Fibroblast of the conjunctiva (primary cell): Measurements from ENCODE around the gene SRSF3.
"Not testable (repeated sequence)": the region's sequence is repeated elsewhere in the genome, so short reads cannot be mapped to it uniquely, and the experiment has no call there.

Source experiments
- DNase-seq: peaks from one replicate; pipeline ENCODE4 v3.0.0-alpha.2; 2010; ENCODE audit warnings: low read depth

SRSF3 gene

GRCh38 chr6:36576578-36576977 is 17.6 kb upstream of the SRSF3 start:
- no peak for DNase-seq

- DNase-seq, result no peak
Observed at GRCh38 chr6:36577301-36577700, 16.9 kb upstream of the SRSF3 start.

DNA sequence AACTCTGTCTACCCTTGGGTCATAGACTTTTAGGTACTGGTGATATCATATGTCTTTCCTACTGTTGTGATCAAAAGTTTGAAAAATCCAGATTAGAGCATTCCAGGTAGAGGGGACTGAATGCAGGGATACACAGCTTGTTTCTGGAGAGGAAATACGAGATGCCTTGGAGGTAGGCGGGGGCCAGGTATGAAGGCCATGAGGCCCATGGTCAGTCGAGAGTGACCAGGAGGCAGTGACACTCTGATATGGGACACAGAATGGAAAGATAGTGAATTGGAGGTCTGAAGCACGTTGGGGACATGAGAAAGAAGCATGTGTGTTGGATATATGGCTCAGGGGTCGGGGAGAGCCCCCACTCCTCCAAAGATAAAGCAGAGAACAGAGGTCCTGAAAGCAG is 16.1 kb upstream of the SRSF3 start:
- no peak for DNase-seq

- no peak for DNase-seq
Observed at GRCh38 chr6:36578431-36578830, 15.7 kb upstream of the SRSF3 start.

- DNase-seq, result no peak
Observed at GRCh38 chr6:36580184-36580526, 14.0 kb upstream of the SRSF3 start.

DNA sequence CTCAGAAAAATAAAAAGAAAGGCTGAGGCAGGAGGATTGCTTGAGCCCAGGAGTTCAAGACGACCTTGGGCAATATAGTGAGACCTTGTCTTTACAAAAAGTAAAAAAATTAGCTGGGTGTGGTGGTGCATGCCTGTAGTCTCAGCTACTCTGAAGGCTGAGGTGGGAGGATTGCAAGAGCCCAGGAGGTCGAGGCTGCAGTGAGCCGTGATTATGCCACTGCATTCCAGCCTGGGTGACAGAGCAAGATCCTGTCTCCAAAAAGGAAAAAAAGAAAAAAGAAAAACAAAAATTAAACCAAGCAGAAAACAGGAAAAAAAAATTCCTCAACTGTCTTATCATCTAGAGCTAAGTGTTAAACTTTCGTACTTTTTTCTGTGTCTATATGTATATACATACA is 12.4 kb upstream of the SRSF3 start:
- no peak for DNase-seq

GRCh38 chr6:36586606-36587005 is 7.6 kb upstream of the SRSF3 start:
- DNase-seq, result no peak

- DNase-seq, result not testable (repeated sequence)
Observed at GRCh38 chr6:36589025-36589400, 5.1 kb upstream of the SRSF3 start.

DNA sequence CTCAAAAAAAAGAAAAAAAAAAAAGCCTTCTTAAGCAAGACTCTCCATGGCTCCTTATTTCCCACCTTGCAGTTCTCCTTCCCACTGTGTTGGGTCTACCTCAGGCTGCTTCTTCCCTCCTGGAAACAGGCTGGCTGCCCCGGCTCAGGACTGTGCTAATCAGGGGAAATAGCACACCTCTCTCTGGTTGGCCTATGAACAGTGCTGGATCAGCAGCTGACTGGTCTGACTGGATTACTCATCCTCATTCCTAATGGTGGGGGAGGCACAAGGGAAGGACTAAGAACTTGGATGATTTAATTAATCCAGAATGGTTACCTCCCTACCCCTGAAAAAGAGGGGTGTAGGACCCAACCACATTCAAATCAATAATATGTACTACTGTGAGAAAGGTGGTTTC is 3.9 kb upstream of the SRSF3 start:
- DNase-seq, result no peak

DNA sequence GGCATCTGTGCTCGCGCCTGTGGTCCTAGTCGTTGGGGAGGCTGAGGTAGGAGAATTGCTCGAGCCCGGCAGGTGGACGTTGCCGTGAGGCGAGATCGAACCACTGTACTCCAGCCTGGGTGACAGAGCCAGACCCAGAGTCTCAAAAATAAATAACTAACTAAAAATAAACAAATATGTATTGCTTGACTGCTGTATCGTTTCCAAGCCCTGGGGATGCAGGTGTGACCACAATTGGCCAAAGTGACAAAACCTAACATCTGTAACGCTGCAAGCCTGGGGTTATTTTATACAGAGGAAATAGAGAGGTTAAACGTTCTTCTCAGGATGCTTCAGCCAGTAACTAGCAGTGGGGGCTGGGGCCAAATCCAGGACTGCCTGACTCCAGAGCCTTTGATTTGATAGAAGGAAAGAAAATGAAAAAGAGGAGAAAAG is 1.9 kb upstream of the SRSF3 start:
- DNase-seq, result no peak

DNA sequence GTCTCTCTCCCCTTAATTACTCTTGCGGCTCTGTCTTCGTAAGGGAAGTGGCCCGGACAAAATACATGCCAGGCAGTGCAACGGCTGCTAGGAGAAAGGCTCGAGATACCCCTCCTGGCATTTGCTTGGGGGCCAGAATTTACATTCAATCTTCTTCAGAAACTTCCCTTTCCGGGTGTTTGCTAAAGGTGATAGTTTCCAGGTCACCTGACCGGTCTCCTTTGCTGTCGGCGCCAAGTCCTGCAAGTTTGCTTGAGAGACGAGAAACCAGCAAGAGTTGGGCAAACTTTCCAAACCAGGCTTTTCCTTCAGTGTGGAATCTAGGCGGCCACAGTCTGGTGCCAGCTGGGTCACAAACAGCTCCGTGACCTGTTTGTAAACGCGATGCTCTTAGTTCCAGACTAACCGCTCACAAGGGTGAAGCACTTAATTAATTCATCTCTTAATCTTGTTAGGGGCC is 563 bp upstream of the SRSF3 start:
- no peak for DNase-seq

- no peak for DNase-seq
Observed at GRCh38 chr6:36594816-36595643, 868 bp downstream of the SRSF3 start.

GRCh38 chr6:36596356-36596755 is 2.2 kb downstream of the SRSF3 start:
- DNase-seq, result no peak

DNA sequence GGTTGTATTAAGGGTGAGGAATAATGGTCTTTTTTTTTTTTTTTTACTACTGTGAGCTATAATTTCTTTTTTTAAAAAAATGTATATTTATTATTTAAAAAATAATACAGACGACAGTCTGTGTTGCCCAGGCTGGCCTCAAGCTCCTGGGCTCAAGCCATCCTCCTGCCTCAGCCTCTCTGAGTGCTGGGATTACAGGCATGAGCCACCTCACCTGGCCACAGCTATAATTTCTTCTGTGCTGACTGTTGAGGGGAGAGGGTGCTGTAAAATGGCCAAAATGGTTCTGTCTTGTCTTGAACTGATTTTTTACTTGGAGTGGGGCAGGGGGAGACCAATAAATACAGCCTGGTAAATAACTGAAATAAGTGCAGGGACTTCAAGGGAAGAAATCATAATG is 3.6 kb downstream of the SRSF3 start:
- DNase-seq, result no peak

- no peak for DNase-seq
Observed at GRCh38 chr6:36598326-36598725, 4.2 kb downstream of the SRSF3 start.

DNA sequence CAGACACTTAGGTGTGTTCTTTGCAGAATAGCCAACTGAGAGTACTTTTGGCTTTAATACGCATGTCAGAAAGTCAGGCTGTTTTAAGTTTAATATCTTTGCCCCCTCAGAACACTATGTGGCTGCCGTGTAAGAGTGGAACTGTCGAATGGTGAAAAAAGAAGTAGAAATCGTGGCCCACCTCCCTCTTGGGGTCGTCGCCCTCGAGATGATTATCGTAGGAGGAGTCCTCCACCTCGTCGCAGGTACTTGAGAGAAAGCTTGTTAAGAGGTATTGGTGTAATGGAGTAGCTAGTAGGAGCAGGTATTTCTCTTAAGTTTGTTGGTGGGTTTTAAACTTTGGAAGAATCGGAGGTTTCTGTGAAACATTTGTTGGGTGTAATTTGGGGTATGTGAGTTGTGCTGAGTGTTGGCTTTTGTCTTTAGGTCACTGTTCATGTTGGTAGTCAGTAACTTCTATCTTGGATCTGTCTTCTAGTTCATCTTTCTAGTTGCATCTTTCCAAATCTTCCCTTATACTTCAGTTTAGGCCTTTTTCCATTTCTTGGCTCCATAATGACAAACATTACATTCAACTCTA is 4.7 kb downstream of the SRSF3 start:
- no peak for DNase-seq

DNA sequence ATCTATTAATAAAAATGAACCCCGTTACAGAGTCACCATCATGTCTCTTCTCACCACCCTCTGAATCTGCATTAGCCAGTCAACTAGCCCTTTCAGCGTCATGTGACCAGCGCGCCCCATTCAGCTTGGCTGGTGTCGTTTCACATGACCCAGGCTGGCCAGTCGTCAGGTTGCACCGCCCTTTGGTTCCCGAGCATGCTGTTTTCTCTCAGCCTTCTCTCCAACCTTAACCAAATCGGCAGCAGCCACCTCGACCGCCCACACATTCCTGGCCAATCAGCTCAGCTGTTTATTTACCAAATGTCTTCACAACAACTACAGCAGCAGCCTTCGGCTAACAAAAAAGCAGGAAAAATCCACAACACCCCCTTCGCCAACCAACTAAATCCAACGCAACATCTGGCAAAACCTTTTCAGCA is 5.6 kb downstream of the SRSF3 start:
- no peak for DNase-seq

GRCh38 chr6:36600564-36601146 is 6.5 kb downstream of the SRSF3 start:
- DNase-seq, result no peak

GRCh38 chr6:36601818-36602217 is 7.7 kb downstream of the SRSF3 start:
- DNase-seq, result not testable (repeated sequence)

GRCh38 chr6:36603222-36604089 is 9.3 kb downstream of the SRSF3 start:
- no peak for DNase-seq

GRCh38 chr6:36604090-36605060 is 10.2 kb downstream of the SRSF3 start:
- no peak for DNase-seq
